GM12801 (cell line): Measurements from ENCODE around the gene PLAAT4.

Source experiments
- TF ChIP-seq, protein P1 (sequence below): IDR thresholded peaks from one replicate; pipeline ENCODE4 v1.5.1; 2011; ENCODE audit warnings: control low read depth; ENCODE audit not compliant: insufficient read length; ENCODE audit errors: extremely low read depth

Gene PLAAT4

DNA sequence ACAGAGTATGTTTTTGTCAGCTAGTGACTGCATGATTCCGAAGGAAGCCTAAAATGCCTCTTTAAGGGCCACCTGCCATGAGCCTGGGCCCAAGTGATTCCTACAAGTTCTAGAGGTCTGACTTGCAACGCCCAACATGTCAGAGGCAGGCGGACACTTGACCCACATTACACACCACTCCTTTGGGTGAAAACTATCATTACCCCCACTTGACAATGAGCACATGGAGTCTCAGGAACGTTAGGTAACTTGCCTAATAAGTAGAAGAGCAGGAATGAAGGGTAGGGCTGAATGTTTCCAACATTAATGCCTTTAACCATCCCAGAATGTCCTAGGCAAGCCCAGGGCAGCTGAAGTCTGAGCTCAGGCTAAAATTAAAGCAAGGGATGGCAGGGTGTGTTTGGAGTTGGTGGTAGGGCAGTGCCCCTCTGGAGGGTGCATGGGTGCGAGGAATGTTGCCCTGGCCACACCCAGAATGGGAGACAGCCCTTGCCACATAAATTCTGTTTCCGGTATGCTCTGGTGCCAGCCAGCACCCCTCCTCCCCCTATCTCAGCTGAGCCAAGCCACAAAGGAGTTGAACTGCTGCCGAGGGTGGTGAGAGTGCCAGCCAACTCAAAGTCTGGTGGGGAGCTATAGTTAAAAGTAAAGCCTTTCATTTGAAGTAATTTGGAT, 24.0 kb downstream of the PLAAT4 start:
- TF ChIP-seq, protein P1, sequence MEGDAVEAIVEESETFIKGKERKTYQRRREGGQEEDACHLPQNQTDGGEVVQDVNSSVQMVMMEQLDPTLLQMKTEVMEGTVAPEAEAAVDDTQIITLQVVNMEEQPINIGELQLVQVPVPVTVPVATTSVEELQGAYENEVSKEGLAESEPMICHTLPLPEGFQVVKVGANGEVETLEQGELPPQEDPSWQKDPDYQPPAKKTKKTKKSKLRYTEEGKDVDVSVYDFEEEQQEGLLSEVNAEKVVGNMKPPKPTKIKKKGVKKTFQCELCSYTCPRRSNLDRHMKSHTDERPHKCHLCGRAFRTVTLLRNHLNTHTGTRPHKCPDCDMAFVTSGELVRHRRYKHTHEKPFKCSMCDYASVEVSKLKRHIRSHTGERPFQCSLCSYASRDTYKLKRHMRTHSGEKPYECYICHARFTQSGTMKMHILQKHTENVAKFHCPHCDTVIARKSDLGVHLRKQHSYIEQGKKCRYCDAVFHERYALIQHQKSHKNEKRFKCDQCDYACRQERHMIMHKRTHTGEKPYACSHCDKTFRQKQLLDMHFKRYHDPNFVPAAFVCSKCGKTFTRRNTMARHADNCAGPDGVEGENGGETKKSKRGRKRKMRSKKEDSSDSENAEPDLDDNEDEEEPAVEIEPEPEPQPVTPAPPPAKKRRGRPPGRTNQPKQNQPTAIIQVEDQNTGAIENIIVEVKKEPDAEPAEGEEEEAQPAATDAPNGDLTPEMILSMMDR = no peak

DNA sequence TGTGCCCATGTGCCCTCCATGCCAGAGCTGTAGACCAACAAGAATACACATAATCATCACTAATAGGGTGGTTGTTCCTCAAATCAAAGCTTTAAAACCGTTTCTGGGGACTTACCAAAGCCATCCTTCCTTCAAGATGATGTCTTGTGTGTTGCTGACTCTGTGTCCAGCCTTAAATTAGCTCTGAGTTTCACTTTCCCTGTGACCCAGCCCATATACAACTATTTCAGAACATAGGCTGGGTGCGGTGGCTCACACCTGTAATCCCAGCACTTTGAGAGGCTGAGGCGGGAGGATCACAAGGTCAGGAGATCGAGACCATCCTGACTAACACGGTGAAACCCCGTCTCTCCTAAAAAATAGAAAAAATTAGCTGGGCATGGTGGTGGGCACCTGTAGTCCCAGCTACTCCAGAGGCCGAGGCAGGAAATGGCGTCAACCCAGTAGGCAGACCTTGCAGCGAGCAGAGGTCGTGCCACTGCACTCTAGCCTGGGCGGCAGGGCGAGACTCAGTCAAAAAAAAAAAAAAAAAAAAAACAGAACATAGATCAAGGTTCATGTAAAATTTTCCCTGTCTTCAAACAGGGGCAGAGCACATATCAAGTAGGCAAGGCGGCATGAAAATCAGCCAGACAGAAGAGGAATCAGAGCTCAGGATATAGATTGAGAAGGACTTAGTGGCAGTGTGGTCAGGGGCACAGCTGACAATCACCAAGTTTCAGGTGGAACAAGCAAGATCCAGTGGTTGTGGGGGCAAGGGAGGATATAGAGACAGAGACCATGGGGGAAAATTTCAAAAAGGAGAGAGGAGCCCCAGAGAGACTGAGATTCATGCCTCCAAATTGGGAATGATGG, 26.8 kb downstream of the PLAAT4 start, which contains the start of gene PLAAT2:
PLAAT2 (minus strand) TSS at position 179 of the 855 bp plus-strand sequence; CDS start at position 124, 55 bp downstream.
- TF ChIP-seq, protein P1 = no peak

DNA sequence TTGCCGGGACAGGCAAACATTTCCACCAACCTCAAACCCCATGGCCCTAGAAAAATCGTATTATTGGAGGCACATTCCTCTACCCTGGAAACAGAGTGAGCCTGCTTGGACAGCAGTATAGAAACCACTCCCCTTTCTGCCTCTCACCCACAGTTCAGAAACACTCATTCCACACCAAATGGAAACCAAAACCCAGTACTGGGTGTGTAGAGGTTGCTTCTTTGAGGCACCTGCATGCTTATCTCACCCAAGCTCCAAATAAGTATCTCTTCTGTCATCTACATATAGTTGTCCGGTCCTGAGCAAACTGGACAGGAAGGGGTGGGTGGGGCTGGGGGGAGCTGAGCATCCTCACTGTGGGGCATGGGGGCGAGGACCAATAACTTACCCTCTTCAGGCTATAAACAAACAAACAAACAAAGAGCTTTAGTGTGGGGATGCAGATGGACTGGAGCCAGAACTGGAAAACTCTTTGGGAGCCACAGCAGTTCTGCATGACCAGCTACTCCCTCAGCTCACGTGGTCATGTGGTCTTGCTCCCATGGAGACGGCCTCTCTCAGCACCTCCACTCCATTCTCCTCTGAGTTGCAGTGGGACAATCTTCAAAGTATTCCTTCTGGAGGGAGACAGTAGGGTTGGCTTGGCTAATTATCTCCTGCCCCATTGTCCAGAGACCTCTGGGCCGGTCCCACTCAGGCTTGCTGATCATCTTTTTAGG, 27.6 kb downstream of the PLAAT4 start:
- TF ChIP-seq, protein P1 = no peak

DNA sequence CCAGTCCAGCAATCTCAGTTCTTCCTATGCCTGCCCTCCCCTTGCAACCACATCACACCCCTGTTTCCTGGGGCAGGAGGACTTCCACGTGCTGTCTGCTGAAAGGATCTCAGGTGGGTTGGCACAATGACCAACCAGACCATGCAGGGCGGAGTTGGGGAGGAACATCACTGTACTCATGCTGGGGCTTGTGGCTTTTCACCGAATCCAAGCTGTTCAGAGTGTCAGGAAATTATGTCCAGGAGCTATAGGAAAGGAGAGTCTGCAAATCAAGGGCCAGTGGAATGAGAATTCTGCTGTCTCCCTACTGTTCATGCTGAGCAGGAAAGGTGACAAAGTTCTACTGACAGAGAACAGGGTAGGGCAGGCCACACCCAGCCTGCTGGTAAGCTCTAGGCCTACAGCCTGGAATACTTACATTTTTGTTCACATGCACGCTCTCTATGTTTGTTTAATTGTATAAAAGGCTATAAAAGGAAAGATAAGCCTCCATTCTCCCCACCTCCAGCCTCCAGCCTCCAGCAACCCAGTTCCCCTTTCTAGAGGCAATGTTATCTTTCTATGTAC, 28.3 kb downstream of the PLAAT4 start:
- TF ChIP-seq, protein P1 = no peak

DNA sequence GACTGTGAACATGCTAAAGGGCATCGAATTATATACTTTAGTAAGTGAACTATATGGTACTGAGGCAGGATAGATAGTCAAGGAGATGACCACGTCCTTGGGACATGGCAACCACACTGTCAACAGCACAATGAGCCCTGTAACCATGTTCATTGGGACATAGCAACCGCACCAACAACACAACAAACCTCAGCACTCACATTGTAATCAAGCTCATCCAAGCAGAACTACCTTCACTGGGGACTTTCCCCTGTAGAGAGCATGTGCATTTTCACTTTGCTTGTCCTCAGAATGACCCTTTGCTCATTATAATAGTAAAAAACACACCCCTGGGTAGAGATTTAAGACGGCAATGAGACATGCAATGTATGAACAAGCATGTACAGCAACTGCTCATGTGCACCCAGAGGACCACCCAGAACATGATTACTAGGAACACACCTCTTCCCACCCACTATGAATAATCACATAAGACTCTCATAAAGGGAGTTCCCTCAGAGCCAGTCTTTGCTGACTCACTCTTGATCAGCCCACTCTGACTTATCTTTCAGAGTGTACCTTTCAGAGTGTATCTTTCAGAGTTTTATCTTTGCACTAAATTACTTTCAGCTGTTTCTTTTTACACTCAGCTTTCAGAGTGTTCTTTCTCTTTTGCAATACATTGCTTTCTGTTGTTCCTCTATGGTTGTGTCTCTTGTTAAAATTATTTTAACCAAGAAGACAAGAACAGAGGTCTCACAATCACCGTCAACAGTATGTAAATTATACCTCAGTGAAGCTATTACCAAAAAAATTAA, 30.6 kb downstream of the PLAAT4 start:
- TF ChIP-seq, protein P1 = no peak

DNA sequence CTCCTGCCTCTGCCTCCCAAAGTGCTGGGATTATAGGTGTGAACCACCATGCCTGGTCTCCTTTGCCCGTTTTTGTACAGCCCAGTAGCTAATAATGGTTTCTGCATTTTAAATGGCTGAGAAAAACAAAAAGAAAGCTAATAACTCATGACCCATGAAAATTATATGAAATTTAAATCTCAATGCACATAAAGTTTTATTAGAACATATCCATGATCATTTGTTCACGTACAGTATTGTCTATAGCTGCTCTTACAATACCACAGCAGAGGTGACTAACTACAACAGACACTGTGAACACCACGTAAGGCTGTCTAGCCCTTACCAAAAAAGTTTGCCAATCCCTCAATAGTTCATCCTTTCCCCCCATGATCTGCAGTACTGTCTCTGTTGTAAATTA, 33.0 kb downstream of the PLAAT4 start:
- TF ChIP-seq, protein P1 = no peak
